ENCODE data around the gene RFTN1. TPM values are rescaled to one million over a fixed set of nuclear protein-coding genes. Genes with fewer than 3 reads are reported as not detected.

The RFTN1 gene
- total and polyA plus RNA-seq, 9 donors = 25.2 to 63.1 (median 46.4) TPM

GRCh38 chr3:16504242-16504641 is 9.3 kb downstream of the RFTN1 start:
- intact Hi-C loops (cut with DNase I) = no loop called here
- no peak for DNase-seq
- no peaks in the 10 kb centered on the region for H3K36me3 ChIP-seq
- TF ChIP-seq CTCF (IDR thresholded peaks at IDR 0.05) (no peak), POLR2A (IDR thresholded peaks at IDR 0.05) (no peak), EP300 (IDR thresholded peaks at IDR 0.05) (no peak)
- no peak overlapping the region for H3K4me3 ChIP-seq
- no peaks in the 10 kb centered on the region for H3K9me3 ChIP-seq
- no peaks in the 10 kb centered on the region for H3K27me3 ChIP-seq
- no peak overlapping the region for H3K27ac ChIP-seq
- 93 to 100% (median 96%) methylated on average over 2 of the region's 2 CpGs for WGBS, 3 donors
- H3K4me1 ChIP-seq (ENCODE audit: insufficient read depth) = peaks cover 8% of the 10 kb centered on the region

GRCh38 chr3:16503191-16503776 is 10.2 kb downstream of the RFTN1 start:
- intact Hi-C loops (cut with DNase I) = no loop called here
- no peak for TF ChIP-seq CTCF (IDR thresholded peaks at IDR 0.05)
- no peak for TF ChIP-seq POLR2A (IDR thresholded peaks at IDR 0.05)
- TF ChIP-seq EP300 (IDR thresholded peaks at IDR 0.05) = no peak
- Histone ChIP-seq H3K4me1 (ENCODE audit: insufficient read depth) (peaks cover 8% of the 10 kb centered on the region), H3K36me3 (no peaks in the 10 kb centered on the region), H3K4me3 (no peak overlapping the region), H3K9me3 (no peaks in the 10 kb centered on the region), H3K27ac (no peak overlapping the region), H3K27me3 (no peaks in the 10 kb centered on the region)
- no peak for DNase-seq
- WGBS, 3 donors = 88 to 94% (median 89%) methylated on average over 1 of the region's 1 CpG

DNA sequence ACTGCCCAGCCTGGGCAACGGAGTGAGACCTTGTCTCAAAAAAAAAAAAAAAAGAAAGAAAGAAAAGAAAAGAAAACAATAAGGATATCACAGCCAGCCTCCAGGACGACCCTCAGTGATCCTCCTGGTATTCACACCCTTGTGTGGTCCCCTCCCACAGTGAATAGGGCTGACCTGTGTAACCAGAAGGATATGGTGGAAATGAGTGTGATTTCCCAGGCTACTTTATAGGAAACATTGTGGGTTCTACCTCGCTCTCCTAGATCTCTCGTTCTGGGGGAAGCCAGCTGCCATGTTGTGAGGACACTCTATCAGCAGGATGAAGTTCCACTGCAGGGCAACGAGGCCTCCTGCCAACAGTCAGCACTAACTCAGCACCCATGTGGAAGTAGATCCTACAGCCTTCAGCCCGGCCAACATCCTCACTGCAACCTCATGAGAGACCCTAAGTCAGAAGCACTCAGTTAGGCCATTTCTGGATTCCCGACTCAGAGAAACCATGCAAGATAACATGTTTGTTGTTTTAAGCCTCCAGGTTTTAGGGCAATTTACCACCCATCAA is 11.1 kb downstream of the RFTN1 start:
- Histone ChIP-seq H3K27me3 (no peaks in the 10 kb centered on the region), H3K9me3 (no peaks in the 10 kb centered on the region), H3K36me3 (no peaks in the 10 kb centered on the region), H3K4me3 (no peak overlapping the region), H3K4me1 (ENCODE audit: insufficient read depth) (peaks cover 5% of the 10 kb centered on the region), H3K27ac (no peak overlapping the region)
- WGBS, 3 donors = 87 to 91% (median 89%) methylated on average over 7 of the region's 7 CpGs
- DNase-seq = no peak
- intact Hi-C loops (cut with DNase I) = no loop called here
- TF ChIP-seq POLR2A (IDR thresholded peaks at IDR 0.05) (no peak), CTCF (IDR thresholded peaks at IDR 0.05) (no peak), EP300 (IDR thresholded peaks at IDR 0.05) (no peak)

DNA sequence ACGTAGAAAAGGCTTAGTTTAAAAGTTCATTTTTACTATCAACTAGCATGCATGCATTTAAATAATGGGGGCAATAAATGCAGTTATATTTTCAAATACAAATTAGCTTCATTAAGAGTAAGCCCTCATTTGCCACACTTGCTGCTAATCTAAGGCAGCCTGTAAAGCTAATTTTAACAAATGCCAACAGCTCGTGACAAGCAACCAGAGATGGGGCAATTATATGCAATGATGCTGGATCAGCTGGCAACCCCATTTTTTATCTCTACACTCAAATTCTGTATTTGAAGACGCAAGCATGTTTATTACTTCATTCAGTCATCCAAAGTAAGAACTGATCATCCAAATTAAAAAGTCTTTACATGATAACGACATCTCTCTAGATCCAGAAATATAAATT is 12.1 kb downstream of the RFTN1 start:
- peaks cover 5% of the 10 kb centered on the region for H3K4me1 ChIP-seq (ENCODE audit: insufficient read depth)
- H3K27ac ChIP-seq = no peak overlapping the region
- no peak for TF ChIP-seq POLR2A (IDR thresholded peaks at IDR 0.05)
- no peak for TF ChIP-seq EP300 (IDR thresholded peaks at IDR 0.05)
- TF ChIP-seq CTCF (IDR thresholded peaks at IDR 0.05) = no peak
- intact Hi-C loops (cut with DNase I) = no loop called here
- H3K9me3 ChIP-seq = no peaks in the 10 kb centered on the region
- DNase-seq = no peak
- WGBS, 3 donors = 93 to 96% (median 93%) methylated on average over 4 of the region's 4 CpGs
- no peaks in the 10 kb centered on the region for H3K36me3 ChIP-seq
- no peaks in the 10 kb centered on the region for H3K27me3 ChIP-seq
- H3K4me3 ChIP-seq = no peak overlapping the region

All from ovary (tissue), 9 donors.